Measurements from ENCODE around the gene HAND1.

The HAND1 gene

GRCh38 chr5:154503698-154504039, 25.6 kb upstream of the HAND1 start:
- no peak for DNase-seq

GRCh38 chr5:154502180-154502579, 24.2 kb upstream of the HAND1 start:
- DNase-seq, result no peak

DNA sequence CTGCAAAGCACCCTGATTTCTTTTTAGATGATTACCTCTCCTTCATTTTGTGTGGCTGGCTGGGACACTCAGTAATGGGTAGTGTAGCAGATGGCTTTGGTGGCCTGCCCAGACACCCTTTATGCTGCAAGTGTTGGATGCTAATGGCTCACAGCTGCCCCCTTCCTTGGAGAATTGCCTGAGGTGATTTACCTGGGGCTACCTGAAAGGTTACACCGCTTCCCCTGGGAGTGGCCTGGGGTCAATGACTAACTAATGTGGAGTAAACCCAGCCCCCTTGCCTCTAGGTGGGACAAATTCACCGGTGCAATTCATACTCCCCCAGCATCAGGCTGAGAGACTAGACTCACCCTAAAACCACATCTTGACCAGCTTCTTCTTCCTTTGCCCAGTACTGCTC, 23.5 kb upstream of the HAND1 start:
- DNase-seq, result peak; percentile 57

DNA sequence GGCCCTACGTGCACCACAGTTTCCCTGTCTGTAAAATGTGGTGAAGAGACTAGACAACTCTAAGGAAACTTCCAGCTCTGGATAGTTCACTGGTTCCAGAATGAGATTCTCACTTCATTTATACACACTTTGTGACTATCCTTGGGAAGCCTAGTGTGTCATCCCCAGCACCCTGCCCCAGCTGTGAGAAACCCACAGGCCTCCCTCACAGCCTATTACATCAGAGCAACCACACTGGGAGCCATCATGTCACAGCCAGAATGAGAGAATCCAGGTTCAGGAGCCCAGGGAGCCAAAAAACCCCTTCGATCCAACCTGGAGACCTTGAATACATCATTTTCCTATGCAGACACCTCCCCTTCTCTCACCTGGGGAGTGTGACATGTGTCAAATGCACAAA, 21.0 kb upstream of the HAND1 start:
- DNase-seq, result no peak

DNA sequence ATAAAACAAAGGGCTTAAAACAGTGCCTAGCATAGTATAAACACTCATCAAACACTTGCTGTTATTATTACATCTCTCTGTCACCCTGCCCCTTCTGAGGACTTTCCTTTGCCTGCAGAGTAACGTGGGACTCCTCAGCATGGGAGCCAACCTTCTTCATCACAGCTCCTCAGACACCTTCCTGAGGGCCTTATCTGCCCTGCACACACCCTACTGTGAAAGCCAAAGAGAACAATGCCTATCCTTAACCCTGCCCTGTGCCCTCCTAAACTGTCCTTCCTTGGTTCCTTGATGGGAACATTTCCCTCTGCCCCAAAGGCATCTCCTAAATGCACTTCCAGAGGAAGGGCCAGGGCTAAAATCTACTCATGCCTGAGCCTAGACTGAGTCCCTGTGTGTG, 20.6 kb upstream of the HAND1 start:
- no peak for DNase-seq

GRCh38 chr5:154494036-154494435, 16.0 kb upstream of the HAND1 start:
- peak; percentile 85 for DNase-seq

- peak; percentile 26 for DNase-seq
Measured at GRCh38 chr5:154493274-154493673, 15.2 kb upstream of the HAND1 start.

GRCh38 chr5:154491941-154492340, 13.9 kb upstream of the HAND1 start:
- DNase-seq, result no peak

GRCh38 chr5:154487541-154487940, 9.5 kb upstream of the HAND1 start:
- DNase-seq, result peak; percentile 30

GRCh38 chr5:154486427-154486866, 8.4 kb upstream of the HAND1 start:
- peak; percentile 80 for DNase-seq

DNA sequence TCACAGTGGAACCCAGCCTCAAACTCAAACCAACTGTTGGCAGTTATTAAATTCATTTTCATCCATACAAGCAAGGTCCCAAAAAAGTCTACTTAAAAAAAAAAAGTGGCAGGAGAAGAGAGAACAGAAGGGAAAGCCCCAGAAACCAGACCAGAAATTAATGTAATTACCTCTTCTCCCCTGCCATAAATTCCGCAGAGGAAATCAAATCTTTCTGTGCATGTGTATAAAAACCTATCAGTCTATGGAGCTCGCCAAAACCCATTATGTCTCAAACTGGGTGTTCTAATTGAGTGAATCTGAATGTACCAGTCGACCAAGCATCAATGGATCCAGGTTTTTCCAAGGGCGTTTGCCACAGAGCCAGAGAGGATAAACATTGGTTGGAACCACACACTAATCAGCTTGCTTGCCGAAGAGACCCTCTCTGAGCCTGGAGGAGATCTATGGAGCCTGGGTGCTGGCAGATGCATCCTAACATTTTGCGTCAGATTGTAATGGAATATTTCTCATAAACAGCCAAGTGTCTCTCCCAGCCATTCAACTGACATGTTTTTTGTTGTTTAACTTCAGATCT, 7.9 kb upstream of the HAND1 start:
- peak; percentile 76 for DNase-seq

DNA sequence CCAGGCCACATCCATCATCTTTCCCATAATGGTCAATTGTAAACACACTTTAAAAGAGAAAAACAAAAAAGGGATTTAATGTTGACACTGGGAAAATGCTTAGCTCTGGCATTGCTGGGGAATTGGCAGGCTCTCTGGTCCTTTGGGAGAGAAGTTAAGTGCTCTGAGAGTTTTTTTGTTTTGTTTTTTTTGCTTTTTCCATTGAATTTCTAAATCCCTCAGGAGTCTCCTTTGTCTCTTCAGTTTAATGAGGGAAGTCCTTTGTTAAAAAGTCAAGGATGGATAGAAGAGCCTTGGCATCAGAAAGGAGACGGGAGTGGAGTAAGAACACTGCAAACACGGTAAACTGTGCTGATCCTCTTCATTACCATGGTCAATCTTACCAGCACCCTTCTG, 7.1 kb upstream of the HAND1 start:
- peak; percentile 55 for DNase-seq

DNA sequence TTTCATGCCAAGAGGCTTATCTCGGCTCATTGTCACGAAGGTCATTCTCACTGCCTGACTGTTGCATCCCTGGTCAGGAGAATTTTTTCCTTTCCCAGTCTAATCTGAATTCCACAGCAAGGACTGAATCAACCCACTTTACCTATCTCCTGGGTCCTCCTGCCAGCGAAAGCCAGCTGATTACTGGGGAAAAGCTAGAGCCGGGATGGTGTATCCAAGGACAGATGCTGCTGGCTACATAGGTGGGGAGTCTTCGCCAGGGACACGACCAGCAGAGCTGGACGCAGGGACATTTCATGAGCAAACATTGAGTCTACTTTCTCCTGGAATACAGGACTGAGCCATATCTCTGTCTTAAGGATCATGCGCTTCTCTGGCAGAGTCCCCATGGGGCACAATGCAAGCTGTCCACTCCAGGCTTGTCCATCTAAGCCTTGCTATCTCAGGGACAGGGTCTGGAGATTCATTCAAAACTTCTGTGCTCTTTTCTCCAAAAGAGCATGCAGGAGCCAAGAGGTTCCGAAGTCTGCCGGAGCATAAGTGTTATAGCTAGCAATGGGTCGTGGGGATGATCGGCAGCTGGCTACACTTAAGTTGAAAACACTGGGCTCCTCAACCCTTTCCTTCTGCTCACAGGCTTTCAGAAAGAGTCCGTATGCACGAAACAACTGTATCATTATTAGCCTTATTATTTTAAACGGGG, 6.5 kb upstream of the HAND1 start:
- DNase-seq, result peak; percentile 55

DNA sequence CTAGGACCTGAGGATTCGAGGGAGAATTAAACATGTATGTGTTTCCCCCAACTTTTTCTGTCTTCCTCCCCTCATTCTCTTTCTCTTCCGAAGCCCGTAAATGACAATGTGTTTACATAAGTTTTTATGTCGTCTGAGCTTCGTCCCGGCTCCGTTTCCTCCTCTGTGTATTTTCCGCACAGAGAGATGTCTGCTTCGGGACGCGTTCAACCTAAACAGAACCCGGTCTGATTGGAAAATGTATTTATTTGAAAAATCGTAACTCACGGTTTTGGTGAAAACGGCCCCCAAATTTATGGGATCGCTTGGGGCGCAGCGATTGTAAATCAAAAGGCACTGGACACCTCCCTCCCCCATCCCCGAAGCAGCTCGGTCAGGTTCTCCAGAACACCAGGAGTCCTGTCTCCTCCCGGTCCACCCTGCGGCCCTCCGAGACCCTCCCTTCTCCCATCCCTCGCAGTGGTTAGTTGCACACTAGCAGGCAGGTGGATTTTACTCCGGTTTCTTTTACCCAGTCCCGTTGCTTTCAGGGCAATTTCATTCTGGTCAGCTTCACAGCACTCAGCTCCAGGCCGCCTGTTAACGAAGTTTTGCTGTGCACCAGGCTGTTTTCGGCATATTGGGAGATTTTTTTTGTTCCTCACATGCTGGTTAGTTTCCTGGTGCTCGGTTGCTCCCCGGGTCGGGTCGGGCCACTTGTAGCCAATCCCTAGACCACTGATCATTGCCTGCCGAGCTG, 5.8 kb upstream of the HAND1 start:
- no peak for DNase-seq

DNA sequence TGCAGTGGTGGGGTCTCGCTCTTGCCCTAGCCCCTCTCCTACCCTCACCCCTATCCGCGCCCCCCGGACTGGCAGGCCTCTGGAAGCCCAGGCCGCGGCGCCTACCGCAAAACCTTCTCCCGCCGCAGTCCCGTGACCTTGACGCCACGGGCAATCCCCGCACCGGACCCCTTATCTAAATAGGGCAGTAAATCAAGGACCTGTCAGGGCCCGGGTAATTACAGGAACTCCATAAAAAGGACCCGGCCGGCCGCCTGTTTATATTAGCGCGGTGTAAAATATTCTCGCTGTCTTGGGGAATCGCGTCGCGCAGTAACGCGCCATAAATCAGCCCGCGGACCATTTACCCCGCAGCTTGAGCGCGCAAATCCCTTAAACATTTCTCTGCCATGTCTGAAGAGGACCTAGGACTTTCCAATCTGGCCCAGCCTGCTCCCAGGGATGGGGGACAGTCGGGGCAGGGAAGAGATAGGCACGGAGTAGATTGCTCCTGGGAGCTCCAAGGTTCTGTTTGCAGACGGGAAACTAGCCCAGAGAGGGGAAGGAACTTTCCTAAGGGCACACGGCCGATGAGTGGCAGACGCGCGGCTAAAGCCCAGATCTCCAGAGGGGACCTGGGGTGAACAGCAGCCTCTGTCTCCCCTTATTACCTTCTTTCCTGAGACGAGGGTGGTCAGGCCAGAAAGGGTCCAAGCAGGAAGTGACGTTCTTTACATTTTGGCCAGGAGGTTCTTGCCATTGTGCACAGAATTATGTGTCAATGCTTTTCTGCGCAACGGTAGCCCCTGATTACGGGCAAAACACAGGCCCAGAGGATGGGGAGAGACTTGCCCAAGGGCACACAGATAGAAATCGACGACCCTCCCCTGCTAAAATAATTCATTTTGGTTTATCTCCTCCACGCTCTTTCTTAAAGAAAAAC, 4.8 kb upstream of the HAND1 start:
- no peak for DNase-seq

DNA sequence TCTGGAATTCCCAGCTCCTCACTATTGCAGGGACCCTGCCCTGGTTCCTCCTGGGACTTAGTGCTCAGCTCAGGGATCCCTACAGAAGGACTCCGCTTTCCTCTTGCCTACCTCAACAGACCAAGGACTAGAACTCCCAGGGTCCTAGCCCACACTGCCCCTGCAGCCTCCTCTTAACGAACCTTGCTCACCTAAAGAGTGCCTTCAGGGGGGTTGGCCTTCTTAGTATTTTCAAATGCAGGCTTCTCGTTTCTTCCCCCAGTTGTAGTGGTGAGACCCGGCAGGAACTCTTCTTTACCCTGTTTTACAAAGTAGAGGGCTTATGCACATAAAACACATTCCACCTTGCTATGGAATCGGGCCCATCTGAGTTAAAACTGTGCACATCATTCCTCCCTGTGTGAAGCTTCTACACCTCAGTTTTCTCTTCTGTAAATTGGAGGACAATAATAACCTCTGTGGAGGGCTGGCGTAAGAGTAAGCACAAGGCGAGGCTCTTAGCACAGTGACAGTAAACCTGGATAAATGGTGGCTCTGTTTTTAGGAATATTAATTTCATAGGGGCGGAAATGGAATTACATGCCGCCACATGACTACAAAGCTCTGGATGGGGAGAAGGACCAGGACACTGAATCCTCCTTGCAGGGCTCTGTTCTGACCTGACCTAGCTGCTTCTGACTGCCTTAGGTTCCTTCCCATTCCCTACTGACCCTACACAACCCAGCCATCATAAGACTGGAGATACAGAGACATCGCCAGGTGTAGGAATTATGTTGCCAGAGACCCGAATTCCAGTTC, 3.8 kb upstream of the HAND1 start:
- no peak for DNase-seq

DNA sequence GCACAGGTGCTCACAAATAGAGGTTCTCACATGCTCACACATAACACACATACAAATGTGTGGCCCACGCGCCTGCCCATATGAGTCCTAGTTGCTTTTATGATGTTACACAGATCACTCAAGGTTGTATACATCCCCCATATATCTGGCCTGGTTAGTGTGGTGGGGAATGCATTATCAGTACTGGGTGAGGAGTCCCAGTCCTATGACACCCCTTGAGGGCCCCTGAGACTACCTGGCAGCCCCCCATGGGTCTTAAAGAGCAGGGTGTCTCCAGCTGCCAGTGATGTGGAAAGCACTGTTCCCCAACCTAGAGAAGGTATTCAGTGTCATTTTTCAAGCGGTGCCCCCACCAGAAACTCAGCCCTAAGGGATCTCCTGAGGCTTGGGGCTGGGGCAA, 2.8 kb upstream of the HAND1 start:
- no peak for DNase-seq

DNA sequence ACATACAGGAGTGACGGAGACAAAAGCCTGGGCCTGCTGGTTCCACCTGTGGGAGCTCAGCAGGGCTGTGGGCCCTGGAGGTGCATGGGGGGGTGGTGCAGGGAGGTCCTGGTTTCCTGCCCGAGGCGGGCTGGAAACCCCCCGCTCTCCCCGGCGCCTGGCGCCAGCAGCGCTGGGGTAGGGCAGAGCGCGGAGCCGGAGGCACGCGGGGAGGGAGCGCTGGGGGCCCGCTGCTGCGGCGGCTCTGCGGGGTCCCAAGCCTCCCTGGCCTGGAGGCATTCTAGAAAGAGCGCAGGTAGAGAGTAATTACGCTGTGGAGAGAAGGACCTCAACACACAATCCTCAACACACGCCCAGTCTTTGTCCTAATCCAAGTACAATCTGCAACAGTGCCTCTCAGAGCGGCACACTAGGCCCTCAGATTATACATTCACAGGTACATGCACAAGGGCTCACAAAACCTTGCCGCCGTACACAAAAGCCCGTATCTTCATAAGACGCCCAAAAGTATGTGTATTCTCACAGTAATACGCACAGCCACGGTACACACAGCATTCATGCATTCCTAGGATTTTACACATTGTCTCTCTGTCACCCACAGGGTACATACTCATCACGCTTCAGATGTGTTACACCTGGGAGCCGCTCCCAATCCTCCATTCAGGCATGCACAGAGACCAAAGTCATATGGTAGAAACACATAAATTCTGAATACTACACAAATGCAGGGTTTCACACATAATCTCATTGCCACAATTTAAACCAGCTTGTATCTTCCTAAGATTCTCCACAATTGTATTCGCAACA, 2.1 kb upstream of the HAND1 start:
- DNase-seq, result no peak

DNA sequence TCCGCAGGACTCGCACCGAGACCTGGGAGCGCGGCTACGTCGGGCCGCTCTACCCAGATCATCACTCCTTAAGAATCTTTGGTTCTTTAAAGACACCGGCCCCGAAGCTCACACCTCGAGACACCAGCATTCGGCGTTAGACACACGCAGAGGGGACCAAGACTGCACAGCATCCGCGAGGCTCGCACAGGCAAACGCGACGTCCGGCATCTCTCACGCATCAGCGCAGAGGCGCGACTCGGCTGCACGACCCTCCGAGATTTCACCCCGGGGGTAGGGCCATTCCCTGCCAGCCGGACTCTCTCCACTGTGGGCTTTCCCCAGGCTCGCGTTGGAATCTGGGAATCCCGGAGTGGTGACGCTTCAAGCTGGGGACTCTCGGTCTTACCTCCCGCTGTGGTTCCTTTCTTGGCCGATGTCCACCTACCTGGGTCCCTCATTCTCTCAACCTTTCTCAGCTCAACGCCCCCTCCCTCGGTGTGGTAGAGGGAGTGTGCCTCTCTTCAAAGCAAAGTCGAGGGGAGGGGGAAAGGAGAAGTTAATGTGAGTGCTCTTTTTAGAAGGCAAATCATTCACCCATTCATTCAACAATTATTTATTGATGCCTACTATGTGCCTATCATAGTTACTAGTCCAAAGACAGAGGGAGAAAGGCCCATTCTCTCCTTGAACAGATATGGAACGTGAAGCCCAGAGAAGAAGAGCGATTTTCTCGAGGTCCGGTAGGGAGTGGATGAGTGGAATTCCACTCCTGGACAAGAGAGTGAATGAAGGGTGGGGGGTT, 1.3 kb upstream of the HAND1 start:
- DNase-seq, result no peak

DNA sequence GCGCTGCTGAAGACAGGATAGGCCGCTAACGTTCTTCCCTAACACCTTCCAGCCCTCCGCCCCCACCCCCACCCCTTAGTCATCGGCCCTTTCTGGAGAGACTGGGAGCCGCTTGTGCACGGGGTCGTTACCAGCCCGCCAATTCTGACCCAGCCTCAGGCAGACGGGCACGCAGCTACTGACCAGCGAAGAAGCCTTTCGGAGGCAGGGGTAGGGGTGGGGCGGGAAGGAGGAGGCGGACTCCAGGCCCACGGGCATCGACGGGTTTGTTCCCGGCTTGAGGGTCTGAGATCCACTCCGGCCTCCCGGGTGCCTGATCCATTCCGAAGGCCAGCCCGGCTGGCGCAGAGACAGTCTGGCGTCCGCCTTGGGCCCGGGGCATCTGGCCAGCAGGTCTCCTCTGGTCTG, 729 bp upstream of the HAND1 start:
- DNase-seq, result no peak

All from NCI-H2171 treated with DMSO at 0.1 percent for 48 hours (cell line).